HG03095 (cell line): Measurements from ENCODE around the gene PTPN9.
"Not testable (repeated sequence)": the region's sequence is repeated elsewhere in the genome, so short reads cannot be mapped to it uniquely, and the experiment has no call there.

ENCODE experiments used
- ATAC-seq: cut with Tn5 transposase; IDR thresholded peaks from one replicate; pipeline ENCODE4 v1.9.1; 2021; ENCODE audit warnings: moderate library complexity; ENCODE audit not compliant: unreplicated experiment

PTPN9 gene

GRCh38 chr15:75454471-75455378 lies 124.4 kb downstream of the PTPN9 start:
- no peak for ATAC-seq

GRCh38 chr15:75453703-75454470 lies 125.2 kb downstream of the PTPN9 start:
- ATAC-seq, result peak; percentile 30

- ATAC-seq, result no peak
These were observed 126.0 kb downstream of the PTPN9 start for GRCh38 chr15:75452865-75453702.

GRCh38 chr15:75452364-75452864 lies 126.7 kb downstream of the PTPN9 start:
- ATAC-seq, result no peak

GRCh38 chr15:75451674-75452363 lies 127.3 kb downstream of the PTPN9 start, which contains the start of gene SIN3A:
TSS of gene SIN3A (minus strand) at chr15:75451690. CDS start at chr15:75430375, 21,315 bp downstream.
- ATAC-seq, result peak; percentile 37

- ATAC-seq, result no peak
These were observed 127.9 kb downstream of the PTPN9 start for GRCh38 chr15:75451202-75451673.

GRCh38 chr15:75450307-75451201 lies 128.6 kb downstream of the PTPN9 start:
- peak; percentile 23 for ATAC-seq

GRCh38 chr15:75449585-75450306 lies 129.4 kb downstream of the PTPN9 start:
- no peak for ATAC-seq

- ATAC-seq, result not testable (repeated sequence)
These were observed 130.9 kb downstream of the PTPN9 start for GRCh38 chr15:75448171-75448570.

GRCh38 chr15:75446151-75446550 lies 133.0 kb downstream of the PTPN9 start:
- ATAC-seq, result no peak

GRCh38 chr15:75445324-75445723 lies 133.8 kb downstream of the PTPN9 start:
- not testable (repeated sequence) for ATAC-seq

GRCh38 chr15:75443972-75444453 lies 135.1 kb downstream of the PTPN9 start:
- not testable (repeated sequence) for ATAC-seq

GRCh38 chr15:75437721-75438120 lies 141.4 kb downstream of the PTPN9 start:
- no peak for ATAC-seq

- ATAC-seq, result no peak
These were observed 142.2 kb downstream of the PTPN9 start for GRCh38 chr15:75436881-75437280.

- ATAC-seq, result no peak
These were observed 147.4 kb downstream of the PTPN9 start for GRCh38 chr15:75431682-75432081.

- no peak for ATAC-seq
These were observed 147.8 kb downstream of the PTPN9 start for GRCh38 chr15:75431270-75431669.

GRCh38 chr15:75430259-75430658 lies 148.9 kb downstream of the PTPN9 start:
- ATAC-seq, result no peak

GRCh38 chr15:75428152-75428551 lies 151.0 kb downstream of the PTPN9 start:
- ATAC-seq, result no peak
